GM12891 (cell line): ENCODE results near the gene FHAD1.

ENCODE experiments used
- POLR2A ChIP-seq: IDR thresholded peaks from 2 replicates; pipeline ENCODE4 v1.6.1; 2011; ENCODE audit warnings: low read depth, low read length, control low read depth
- POLR2AphosphoS5 ChIP-seq: IDR thresholded peaks from 2 replicates; pipeline ENCODE4 v1.6.1; 2011; ENCODE audit warnings: low read depth, low read length, control low read depth
- POU2F2 ChIP-seq: IDR thresholded peaks from 2 replicates; pipeline ENCODE4 v1.6.1; 2011; ENCODE audit warnings: low read depth, mild to moderate bottlenecking, control low read depth, low read length, moderate library complexity
- SPI1 ChIP-seq: IDR thresholded peaks from 2 replicates; pipeline ENCODE4 v1.6.1; 2011; ENCODE audit warnings: low read depth, low read length, control low read depth
- TAF1 ChIP-seq: IDR thresholded peaks from 2 replicates; pipeline ENCODE4 v1.6.1; 2011; ENCODE audit warnings: low read depth, low read length, control low read depth

DNA sequence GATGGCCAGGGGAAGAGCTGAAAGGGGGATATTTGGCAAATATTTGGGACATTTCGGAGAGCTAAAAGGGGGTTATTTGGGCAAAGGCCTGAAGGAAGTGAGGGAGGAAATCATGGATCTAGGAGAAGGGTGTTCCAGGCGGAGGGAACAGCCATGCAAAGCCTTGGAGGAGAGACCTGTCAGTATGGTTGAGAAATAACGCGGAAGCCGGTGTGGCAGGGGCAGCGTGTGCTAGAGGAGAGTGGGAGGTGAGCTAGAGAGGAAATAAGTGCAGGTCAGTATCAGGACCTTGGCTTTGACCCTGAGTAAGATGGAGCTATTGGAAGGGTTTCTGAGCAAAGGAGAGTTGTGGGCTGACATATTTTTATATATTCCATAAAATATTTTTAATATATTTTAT is 194.2 kb downstream of the FHAD1 start:
- TF ChIP-seq POLR2A (no peak), SPI1 (no peak), POU2F2 (no peak), TAF1 (no peak), POLR2AphosphoS5 (no peak)
